ENCODE results near the gene SYNGAP1. TPM values are rescaled to one million over a fixed set of nuclear protein-coding genes. Genes with fewer than 3 reads are reported as not detected.

Gene SYNGAP1
- total RNA-seq, 1 experiment from 2014 or later = 18.3 TPM

GRCh38 chr6:33458676-33459075 lies 38.8 kb downstream of the SYNGAP1 start:
- TF ChIP-seq, protein P1, sequence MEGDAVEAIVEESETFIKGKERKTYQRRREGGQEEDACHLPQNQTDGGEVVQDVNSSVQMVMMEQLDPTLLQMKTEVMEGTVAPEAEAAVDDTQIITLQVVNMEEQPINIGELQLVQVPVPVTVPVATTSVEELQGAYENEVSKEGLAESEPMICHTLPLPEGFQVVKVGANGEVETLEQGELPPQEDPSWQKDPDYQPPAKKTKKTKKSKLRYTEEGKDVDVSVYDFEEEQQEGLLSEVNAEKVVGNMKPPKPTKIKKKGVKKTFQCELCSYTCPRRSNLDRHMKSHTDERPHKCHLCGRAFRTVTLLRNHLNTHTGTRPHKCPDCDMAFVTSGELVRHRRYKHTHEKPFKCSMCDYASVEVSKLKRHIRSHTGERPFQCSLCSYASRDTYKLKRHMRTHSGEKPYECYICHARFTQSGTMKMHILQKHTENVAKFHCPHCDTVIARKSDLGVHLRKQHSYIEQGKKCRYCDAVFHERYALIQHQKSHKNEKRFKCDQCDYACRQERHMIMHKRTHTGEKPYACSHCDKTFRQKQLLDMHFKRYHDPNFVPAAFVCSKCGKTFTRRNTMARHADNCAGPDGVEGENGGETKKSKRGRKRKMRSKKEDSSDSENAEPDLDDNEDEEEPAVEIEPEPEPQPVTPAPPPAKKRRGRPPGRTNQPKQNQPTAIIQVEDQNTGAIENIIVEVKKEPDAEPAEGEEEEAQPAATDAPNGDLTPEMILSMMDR (IDR thresholded peaks at IDR 0.05; ENCODE audit: insufficient read depth in 1 of 2, low read depth in 1 of 2, low read length in 1 of 2, severe bottlenecking in 1 of 2, unreplicated experiment in 1 of 2) = no peak
- H3K4me3 Mint-ChIP-seq (ENCODE audit: unreplicated experiment) = no peak overlapping the region
- no peaks in the 10 kb centered on the region for H3K4me1 ChIP-seq
- DNase-seq = no peak
- H3K9me3 ChIP-seq = no peaks in the 10 kb centered on the region
- H3K36me3 ChIP-seq (ENCODE audit: control insufficient read depth, insufficient read depth, low read length) = no peaks in the 10 kb centered on the region; the same call in 1 of the 2 replicates
- H3K27me3 Mint-ChIP-seq (ENCODE audit: insufficient read depth, unreplicated experiment) = peaks cover 6% of the 10 kb centered on the region
- H3K27me3 ChIP-seq (replicated peaks; ENCODE audit: control insufficient read depth, insufficient read depth, low read length) = no peaks in the 10 kb centered on the region
- no peak overlapping the region for H3K4me3 ChIP-seq (ENCODE audit: low read depth, low read length)
- no TSS peak for BruUV-seq (replicated peaks)
- ChIA-PET CTCF (interaction anchor here (0.5 kb wide), 1 partner anchor 111 kb away, joined by 3 read pairs; no protein-coding TSS in a partner anchor), POLR2A (no interaction called here)
- intact Hi-C loops (cut with micrococcal nuclease; ENCODE audit: unreplicated experiment) = no loop called here
- H3K36me3 Mint-ChIP-seq (ENCODE audit: insufficient read depth, unreplicated experiment) = peaks cover 9% of the 10 kb centered on the region
- H3K27ac Mint-ChIP-seq (ENCODE audit: unreplicated experiment) = no peak overlapping the region
- H3K4me1 Mint-ChIP-seq (ENCODE audit: low read depth, unreplicated experiment) = peaks cover 11% of the 10 kb centered on the region
- no peaks in the 10 kb centered on the region for H3K9me3 Mint-ChIP-seq (ENCODE audit: unreplicated experiment)

DNA sequence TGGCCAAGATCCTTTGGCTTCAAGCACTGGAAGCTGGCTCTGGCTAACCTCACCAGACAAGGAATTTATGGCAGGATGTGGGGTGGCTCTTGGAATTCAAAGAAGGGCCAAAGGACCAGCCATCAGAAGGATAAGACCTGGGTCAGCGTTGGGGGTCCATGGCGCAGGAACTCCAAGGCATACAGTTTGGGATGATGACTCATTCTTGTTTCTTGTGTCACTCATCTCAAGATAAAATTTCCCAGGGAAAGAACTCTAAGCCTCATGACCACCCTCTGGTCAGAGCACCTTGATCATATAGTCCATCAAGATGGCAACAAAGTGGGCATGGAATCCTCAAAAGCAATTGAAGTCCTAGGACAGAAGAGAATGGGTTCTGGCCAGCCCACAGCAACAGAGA lies 39.4 kb downstream of the SYNGAP1 start:
- peaks cover 6% of the 10 kb centered on the region for H3K36me3 Mint-ChIP-seq (ENCODE audit: insufficient read depth, unreplicated experiment)
- Histone ChIP-seq H3K4me3 (ENCODE audit: low read depth, low read length) (no peak overlapping the region), H3K9me3 (no peaks in the 10 kb centered on the region), H3K27me3 (replicated peaks; ENCODE audit: control insufficient read depth, insufficient read depth, low read length) (no peaks in the 10 kb centered on the region), H3K4me1 (no peaks in the 10 kb centered on the region), H3K36me3 (ENCODE audit: control insufficient read depth, insufficient read depth, low read length) (no peaks in the 10 kb centered on the region; the same call in 1 of the 2 replicates)
- no peak for DNase-seq
- no peaks in the 10 kb centered on the region for H3K9me3 Mint-ChIP-seq (ENCODE audit: unreplicated experiment)
- no peak overlapping the region for H3K27ac Mint-ChIP-seq (ENCODE audit: unreplicated experiment)
- intact Hi-C loops (cut with micrococcal nuclease; ENCODE audit: unreplicated experiment) = no loop called here
- H3K27me3 Mint-ChIP-seq (ENCODE audit: insufficient read depth, unreplicated experiment) = peaks cover 7% of the 10 kb centered on the region
- no TSS peak for BruUV-seq (replicated peaks)
- ChIA-PET CTCF (no interaction called here), POLR2A (no interaction called here)
- TF ChIP-seq, protein P1 (IDR thresholded peaks at IDR 0.05; ENCODE audit: insufficient read depth in 1 of 2, low read depth in 1 of 2, low read length in 1 of 2, severe bottlenecking in 1 of 2, unreplicated experiment in 1 of 2) = no peak
- no peak overlapping the region for H3K4me3 Mint-ChIP-seq (ENCODE audit: unreplicated experiment)
- H3K4me1 Mint-ChIP-seq (ENCODE audit: low read depth, unreplicated experiment) = peaks cover 8% of the 10 kb centered on the region

- ChIA-PET POLR2A (no interaction called here), CTCF (no interaction called here)
- no peak overlapping the region for H3K4me3 Mint-ChIP-seq (ENCODE audit: unreplicated experiment)
- BruUV-seq (replicated peaks) = no TSS peak
- Histone ChIP-seq H3K4me1 (no peaks in the 10 kb centered on the region), H3K36me3 (ENCODE audit: control insufficient read depth, insufficient read depth, low read length) (no peaks in the 10 kb centered on the region), H3K27me3 (replicated peaks; ENCODE audit: control insufficient read depth, insufficient read depth, low read length) (no peaks in the 10 kb centered on the region), H3K4me3 (ENCODE audit: low read depth, low read length) (no peak overlapping the region), H3K9me3 (0 out of 2 replicates have a peak, but pooled peaks cover 4% of the 10 kb centered on the region)
- intact Hi-C loops (cut with micrococcal nuclease; ENCODE audit: unreplicated experiment) = no loop called here
- H3K9me3 Mint-ChIP-seq (ENCODE audit: unreplicated experiment) = no peaks in the 10 kb centered on the region
- no peak overlapping the region for H3K27ac Mint-ChIP-seq (ENCODE audit: unreplicated experiment)
- peaks cover 7% of the 10 kb centered on the region for H3K27me3 Mint-ChIP-seq (ENCODE audit: insufficient read depth, unreplicated experiment)
- no peaks in the 10 kb centered on the region for H3K36me3 Mint-ChIP-seq (ENCODE audit: insufficient read depth, unreplicated experiment)
- TF ChIP-seq, protein P1 (IDR thresholded peaks at IDR 0.05; ENCODE audit: insufficient read depth in 1 of 2, low read depth in 1 of 2, low read length in 1 of 2, severe bottlenecking in 1 of 2, unreplicated experiment in 1 of 2) = no peak
- H3K4me1 Mint-ChIP-seq (ENCODE audit: low read depth, unreplicated experiment) = no peaks in the 10 kb centered on the region
- no peak for DNase-seq
Measured at GRCh38 chr6:33466075-33466735, 46.3 kb downstream of the SYNGAP1 start.
